GM12878 (cell line): ENCODE data around the gene PRR16. TPM values are rescaled to one million over a fixed set of nuclear protein-coding genes. Genes with fewer than 3 reads are reported as not detected.

ENCODE experiments used
- ATAC-seq: fragments of 200-7000 bp; cut with Tn5 transposase; 3 replicates; pipeline ENCODE4 v1.9.1; 2020; ENCODE audit warnings: mild to moderate bottlenecking, moderate library complexity
- BruUV-seq: library from RNA; stranded (reverse); fragments of 400-500 nt; replicated peaks from 2 replicates; lab custom pipeline; 2021; lab: Mats Ljungman, UMichigan
- CTCF ChIA-PET: fragments of 300-600 bp; sonication (Branson Sonifier 250); formaldehyde crosslinking; extraction: SDS; loops from one replicate; lab custom pipeline; 2021; ENCODE audit warnings: inconsistent platforms; lab: Yijun Ruan, JAX
- POLR2A ChIA-PET: fragments of 350-600 bp; formaldehyde crosslinking; extraction: SDS; loops from one replicate; lab custom pipeline; 2021; ENCODE audit warnings: inconsistent platforms; lab: Charles Lee
- RAD21 ChIA-PET: fragments of 300-600 bp; sonication (Branson Sonifier 250); formaldehyde crosslinking; loops from one replicate; lab custom pipeline; 2023; ENCODE audit warnings: antibody characterized with exemption; ENCODE audit not compliant: unreplicated experiment; lab: Charles Lee
- SMC1A ChIA-PET: fragments of 300-600 bp; sonication (Branson Sonifier 250); formaldehyde crosslinking; loops from one replicate; lab custom pipeline; 2023; ENCODE audit not compliant: unreplicated experiment, uncharacterized antibody; lab: Charles Lee
- DNase-seq: peaks from one replicate; pipeline ENCODE4 v3.0.0-alpha.2; 2011; ENCODE audit warnings: low read depth, low spot score
- FAIRE-seq: peaks from 3 replicates; lab custom pipeline; 2011; peaks lifted over from hg19 to GRCh38; lab: Jason Lieb, UNC
- H2AFZ ChIP-seq: 2 replicates; pipeline ENCODE4 v1.6.0; 2011; ENCODE audit warnings: low read depth, low read length, control low read depth; ENCODE audit not compliant: control insufficient read depth
- H3K27ac ChIP-seq: 2 replicates; pipeline ENCODE4 v1.5.1; 2011; ENCODE audit warnings: control low read depth; ENCODE audit not compliant: control insufficient read depth, insufficient read depth
- H3K27me3 ChIP-seq, 2 experiments: replicated peaks in 1 of 2; 2 replicates each; pipeline versions ENCODE4 v1.6.0 to v1.6.1; 2011; ENCODE audit warnings: low read length in 1 of 2; ENCODE audit not compliant: control insufficient read depth in 2 of 2, insufficient read depth in 2 of 2
- H3K36me3 ChIP-seq, 2 experiments: 2 replicates each; pipeline ENCODE4 v1.5.1; 2011; ENCODE audit warnings: low read length in 1 of 2; ENCODE audit not compliant: control insufficient read depth in 2 of 2, insufficient read depth in 2 of 2
- H3K4me1 ChIP-seq: 2 replicates; pipeline ENCODE4 v1.6.1; 2011; ENCODE audit warnings: mild to moderate bottlenecking, low read length, moderate library complexity, mixed read lengths; ENCODE audit not compliant: control insufficient read depth, insufficient read depth
- H3K4me2 ChIP-seq: 2 replicates; pipeline ENCODE4 v1.6.0; 2011; ENCODE audit warnings: control low read depth; ENCODE audit not compliant: control insufficient read depth, insufficient read depth
- H3K4me3 ChIP-seq: fragments of 200-600 bp; sonication (generic); 2 replicates; pipeline ENCODE4 v1.5.1; 2016
- H3K79me2 ChIP-seq: 2 replicates; pipeline ENCODE4 v1.6.0; 2011; ENCODE audit warnings: low read length; ENCODE audit not compliant: control insufficient read depth, insufficient read depth
- H3K9ac ChIP-seq: 2 replicates; pipeline ENCODE4 v1.8.0; 2011; ENCODE audit warnings: low read length, control low read depth, mixed read lengths; ENCODE audit not compliant: control insufficient read depth, insufficient read depth
- H3K9me3 ChIP-seq: replicated peaks from 3 replicates; pipeline ENCODE4 v1.5.1; 2011; ENCODE audit warnings: mild to moderate bottlenecking, low read length; ENCODE audit not compliant: control insufficient read depth, insufficient read depth
- H4K20me1 ChIP-seq: 2 replicates; pipeline ENCODE4 v1.6.0; 2011; ENCODE audit not compliant: control insufficient read depth, insufficient read depth
- CBFB ChIP-seq: IDR thresholded peaks from 2 replicates; pipeline ENCODE4 v1.6.1; 2016; ENCODE audit warnings: antibody characterized with exemption, low read depth
- CBX3 ChIP-seq: fragments of 200-600 bp; sonication (generic); IDR thresholded peaks from 2 replicates; pipeline ENCODE4 v1.6.1; 2016; ENCODE audit warnings: low read depth, borderline replicate concordance
- CHD2 ChIP-seq: IDR thresholded peaks from 2 replicates; pipeline ENCODE4 v1.6.1; 2011; ENCODE audit warnings: low read depth, low read length, improper control_type of control experiment, borderline replicate concordance
- CTCF ChIP-seq, 3 experiments: IDR thresholded peaks in 2 of 3; conservative IDR thresholded peaks in 1 of 3; 2 replicates each; pipeline ENCODE4 v1.5.1; 2011; ENCODE audit warnings: low read depth in 3 of 3, low read length in 3 of 3, mild to moderate bottlenecking in 3 of 3, control low read depth in 2 of 3, moderate library complexity in 2 of 3, inconsistent platforms in 1 of 3, mixed read lengths in 1 of 3; ENCODE audit not compliant: control insufficient read depth in 2 of 3, insufficient read depth in 1 of 3; ENCODE audit errors: extremely low read depth in 1 of 3
- MTA3 ChIP-seq: IDR thresholded peaks from 2 replicates; pipeline ENCODE4 v1.6.1; 2012; ENCODE audit warnings: low read length, inconsistent platforms, borderline replicate concordance
- MYC ChIP-seq: IDR thresholded peaks from 2 replicates; pipeline ENCODE4 v1.6.1; 2011; ENCODE audit warnings: mild to moderate bottlenecking, low read length, moderate library complexity, inconsistent platforms; ENCODE audit not compliant: insufficient read depth, insufficient replicate concordance, insufficient read length, severe bottlenecking
- NR2C1 ChIP-seq: fragments of 450-650 bp; IDR thresholded peaks from 2 replicates; pipeline ENCODE4 v1.6.1; 2017; ENCODE audit warnings: antibody characterized with exemption, mild to moderate bottlenecking, moderate library complexity
- RUNX3 ChIP-seq: IDR thresholded peaks from 2 replicates; pipeline ENCODE4 v1.6.1; 2012; ENCODE audit warnings: low read length, inconsistent platforms
- SIN3A ChIP-seq: IDR thresholded peaks from 2 replicates; pipeline ENCODE4 v1.6.1; 2012; ENCODE audit warnings: low read depth, low read length, improper control_type of control experiment
- SMARCA5 ChIP-seq: fragments of 450-650 bp; IDR thresholded peaks from 2 replicates; pipeline ENCODE4 v1.6.1; 2017; ENCODE audit warnings: mild to moderate bottlenecking
- SP1 ChIP-seq: IDR thresholded peaks from one replicate; pipeline ENCODE4 v1.6.1; 2011; ENCODE audit warnings: low read depth, low read length
- SREBF1 ChIP-seq: IDR thresholded peaks from 2 replicates; pipeline ENCODE4 v1.6.1; 2012; ENCODE audit warnings: mild to moderate bottlenecking, low read length
- STAT1 ChIP-seq: fragments of 450-650 bp; conservative IDR thresholded peaks from 2 replicates; pipeline ENCODE4 v1.6.1; 2014; ENCODE audit warnings: antibody characterized with exemption, mild to moderate bottlenecking
- STAT3 ChIP-seq: IDR thresholded peaks from 2 replicates; pipeline ENCODE4 v1.6.1; 2011; ENCODE audit warnings: low read depth, low read length, improper control_type of control experiment
- WGBS: methylation state at CpG from one replicate; pipeline ENCODE4 v1.1.6; 2016; ENCODE audit warnings: low lambda C conversion rate; ENCODE audit not compliant: insufficient replicate concordance, insufficient coverage; ENCODE audit errors: missing lambda C conversion rate; 5-methylcytosine and 5-hydroxymethylcytosine counted together
- in situ Hi-C: fragments of 300-500 bp; cut with MboI; formaldehyde crosslinking; loops from 9 replicates; pipeline ENCODE4 v1.14.3; 2018; ENCODE audit warnings: mixed read lengths
- intact Hi-C: fragments of 100-400 bp; cut with micrococcal nuclease; formaldehyde crosslinking; loops from one replicate; pipeline ENCODE4 v1.14.2; 2022; ENCODE audit not compliant: unreplicated experiment
- polyA plus RNA-seq, 11 experiments: library from polyadenylated mRNA; depleted of rRNA in 4 of 11; unstranded in 6 of 11; stranded (reverse) in 5 of 11; fragments of >200 nt; fragmentation: Nextera tagmentation in 4 of 11; fragmentation: Illumina TruSeq in 1 of 11; extraction: Ambion mirVana in 4 of 11; extraction: Trizol in 1 of 11; gene quantifications; 1 replicate in 1 of 11; 2 replicates in 10 of 11; pipeline versions ENCODE4 v1.2.1 to v1.2.3, GENCODE V29; 2011 to 2016; ENCODE audit warnings: inconsistent platforms in 2 of 11, missing spikeins in 2 of 11, low read depth in 1 of 11
- total RNA-seq, 4 experiments: library from RNA; depleted of rRNA in 3 of 4; stranded (reverse); fragments of >200 nt in 3 of 4; fragmentation: Illumina TruSeq in 1 of 4; extraction: Trizol in 1 of 4; gene quantifications; 2 replicates each; pipeline versions ENCODE4 v1.2.1 to v1.2.3, GENCODE V29; 2013 to 2021

The PRR16 gene
- total and polyA plus RNA-seq, 10 of the 15 experiments (the other 5 are each of a cell fraction or from before 2014, with no cell fraction given) = not detected

DNA sequence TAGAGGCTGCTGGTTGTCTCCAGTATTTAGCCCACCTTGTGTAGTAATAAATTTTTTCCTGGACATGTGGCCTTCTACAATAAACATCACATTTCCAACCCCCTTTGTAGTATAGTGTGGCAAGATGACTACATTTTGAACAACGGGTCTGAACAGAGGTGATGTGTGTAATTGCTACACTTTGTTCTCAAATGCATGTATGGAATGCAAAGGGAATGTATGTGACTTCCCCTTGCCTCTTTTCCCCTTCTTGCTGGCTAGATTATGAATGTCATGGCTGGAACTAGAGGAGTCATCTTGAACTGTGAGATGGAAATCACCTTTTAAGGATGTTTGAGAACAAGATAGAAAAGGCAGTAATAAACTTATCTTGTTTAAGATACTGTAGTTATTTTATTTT, 54.5 kb downstream of the PRR16 start:
- FAIRE-seq = no peak
- CTCF ChIA-PET = no interaction called here
- Histone ChIP-seq H3K36me3 (no peaks in the 10 kb centered on the region), H3K4me1 (no peaks in the 10 kb centered on the region), H3K79me2 (no peaks in the 10 kb centered on the region), H3K27me3 (no peaks in the 10 kb centered on the region), H3K27ac (no peak overlapping the region), H3K9me3 (no peaks in the 10 kb centered on the region), H3K4me3 (no peak overlapping the region), H3K4me2 (no peak overlapping the region), H3K9ac (no peak overlapping the region), H4K20me1 (no peaks in the 10 kb centered on the region), H2AFZ (no peak overlapping the region)
- WGBS = 0% methylated on average over 1 of the region's 1 CpG
- BruUV-seq = no TSS peak
- DNase-seq = no peak
- no peak for ATAC-seq
- in situ Hi-C loops = no loop called here
- intact Hi-C loops = no loop called here
- SMC1A ChIA-PET = no interaction called here
- no peak for TF ChIP-seq NR2C1
- no peak for TF ChIP-seq MTA3
- no peak for TF ChIP-seq STAT3
- no peak for TF ChIP-seq MYC
- no peak for TF ChIP-seq CBFB
- no peak for TF ChIP-seq SREBF1
- TF ChIP-seq SP1 = no peak
- no peak for TF ChIP-seq STAT1
- no peak for TF ChIP-seq RUNX3
- no peak for TF ChIP-seq CHD2
- TF ChIP-seq CTCF (IDR thresholded peaks at IDR 0.05 in 2 of 3, conservative IDR thresholded peaks at IDR 0.05 in 1 of 3; ENCODE audit: control insufficient read depth in 2 of 3, extremely low read depth in 1 of 3, insufficient read depth in 1 of 3, low read depth in 3 of 3, low read length in 3 of 3) = no peak
- no peak for TF ChIP-seq SMARCA5
- TF ChIP-seq CBX3 = no peak
- TF ChIP-seq SIN3A = no peak
- POLR2A ChIA-PET = no interaction called here
- RAD21 ChIA-PET = no interaction called here
